ENCODE results near the gene DYNC1LI1.

Gene DYNC1LI1

GRCh38 chr3:32482693-32483092 lies 88.0 kb downstream of the DYNC1LI1 start:
- DNase-seq (ENCODE audit: insufficient read length, low spot score) (no peak), FAIRE-seq (no peak)
- TF ChIP-seq, protein P1, sequence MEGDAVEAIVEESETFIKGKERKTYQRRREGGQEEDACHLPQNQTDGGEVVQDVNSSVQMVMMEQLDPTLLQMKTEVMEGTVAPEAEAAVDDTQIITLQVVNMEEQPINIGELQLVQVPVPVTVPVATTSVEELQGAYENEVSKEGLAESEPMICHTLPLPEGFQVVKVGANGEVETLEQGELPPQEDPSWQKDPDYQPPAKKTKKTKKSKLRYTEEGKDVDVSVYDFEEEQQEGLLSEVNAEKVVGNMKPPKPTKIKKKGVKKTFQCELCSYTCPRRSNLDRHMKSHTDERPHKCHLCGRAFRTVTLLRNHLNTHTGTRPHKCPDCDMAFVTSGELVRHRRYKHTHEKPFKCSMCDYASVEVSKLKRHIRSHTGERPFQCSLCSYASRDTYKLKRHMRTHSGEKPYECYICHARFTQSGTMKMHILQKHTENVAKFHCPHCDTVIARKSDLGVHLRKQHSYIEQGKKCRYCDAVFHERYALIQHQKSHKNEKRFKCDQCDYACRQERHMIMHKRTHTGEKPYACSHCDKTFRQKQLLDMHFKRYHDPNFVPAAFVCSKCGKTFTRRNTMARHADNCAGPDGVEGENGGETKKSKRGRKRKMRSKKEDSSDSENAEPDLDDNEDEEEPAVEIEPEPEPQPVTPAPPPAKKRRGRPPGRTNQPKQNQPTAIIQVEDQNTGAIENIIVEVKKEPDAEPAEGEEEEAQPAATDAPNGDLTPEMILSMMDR (IDR thresholded peaks at IDR 0.05; ENCODE audit: insufficient read depth, missing control alignments), result no peak

DNA sequence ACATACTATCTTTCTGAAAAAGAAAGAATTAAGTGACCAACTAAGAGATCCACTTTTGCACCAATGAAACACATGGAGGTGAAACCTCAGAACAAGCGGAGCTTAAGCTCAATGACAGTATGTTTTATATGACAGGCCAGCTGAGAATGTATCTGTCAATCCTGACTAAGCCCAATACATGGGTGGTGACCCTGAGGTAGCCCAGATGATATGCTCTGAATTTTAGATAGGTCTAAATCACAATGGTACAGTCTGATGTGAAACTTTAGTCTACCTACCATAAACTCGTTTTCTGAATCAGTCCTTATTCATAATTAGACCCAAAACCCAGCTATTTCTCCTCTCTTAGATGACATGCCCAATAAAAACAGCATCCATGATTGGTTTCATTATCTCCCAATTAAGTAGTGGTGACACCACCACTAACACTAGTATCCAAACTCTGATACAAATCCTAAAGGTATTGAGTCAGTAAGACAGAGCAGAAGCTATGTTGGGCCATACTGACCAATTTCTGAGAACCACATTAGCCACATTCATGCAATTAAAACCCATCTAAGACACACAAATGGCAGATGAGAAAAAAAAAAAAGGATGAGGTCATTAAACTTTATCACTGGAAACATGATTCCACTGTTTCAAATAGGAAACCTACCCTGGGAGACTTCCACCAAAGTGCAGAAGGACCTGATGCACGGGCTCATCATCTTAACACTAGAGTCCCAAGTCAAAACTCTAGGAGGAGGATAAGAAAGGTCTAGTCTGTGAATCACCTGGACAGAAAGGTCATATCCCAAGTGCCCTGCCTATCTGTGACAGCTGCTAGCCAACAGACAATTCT lies 88.6 kb downstream of the DYNC1LI1 start:
- FAIRE-seq, result peak; percentile 35
- TF ChIP-seq, protein P1 (IDR thresholded peaks at IDR 0.05; ENCODE audit: insufficient read depth, missing control alignments), result no peak
- DNase-seq (ENCODE audit: insufficient read length, low spot score), result no peak

DNA sequence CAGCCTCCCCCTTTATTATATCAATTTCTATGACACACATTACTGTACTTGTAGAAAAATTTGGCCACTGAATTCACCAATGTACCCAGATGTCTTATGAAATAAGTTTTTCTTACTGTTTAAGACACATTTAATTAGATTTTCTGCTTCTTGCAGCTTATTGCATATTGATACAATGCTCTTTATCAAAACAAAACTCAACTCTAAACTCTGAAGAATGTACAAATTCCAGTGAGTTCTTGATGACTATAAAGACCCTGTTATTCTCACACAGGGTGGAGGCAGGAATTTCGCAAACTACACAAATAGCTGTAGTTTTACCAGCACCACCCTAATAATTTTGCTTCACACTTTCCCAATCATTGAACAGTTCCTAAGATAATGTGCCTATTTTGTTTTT lies 90.1 kb downstream of the DYNC1LI1 start:
- TF ChIP-seq, protein P1 (IDR thresholded peaks at IDR 0.05; ENCODE audit: insufficient read depth, missing control alignments), result no peak
- no peak for FAIRE-seq
- no peak for DNase-seq (ENCODE audit: insufficient read length, low spot score)

Data from D721Med (cell line).